Measurements from ENCODE around the gene LAMC2.

- no peak for TF ChIP-seq CTCF (optimal IDR thresholded peaks at IDR 0.05 in 1 of 3, IDR thresholded peaks at IDR 0.05 in 1 of 3, conservative IDR thresholded peaks at IDR 0.05 in 1 of 3; ENCODE audit: extremely low read depth in 1 of 3, insufficient read depth in 2 of 3, low read length in 3 of 3)
- no peak for TF ChIP-seq EZH2 (IDR thresholded peaks at IDR 0.05; ENCODE audit: low read length)
Measured at GRCh38 chr1:183164963-183165362, 21.1 kb upstream of the LAMC2 start.
